K562 (cell line): ENCODE measurements around the gene KDM2B. TPM values are rescaled to one million over a fixed set of nuclear protein-coding genes. Genes with fewer than 3 reads are reported as not detected.

Experiments used
- ATAC-seq: fragments of 200-7000 bp; cut with Tn5 transposase; 3 replicates; pipeline ENCODE4 v1.9.1; 2020; ENCODE audit warnings: moderate library complexity
- BruUV-seq: library from RNA; stranded (reverse); fragments of 400-500 nt; replicated peaks from 2 replicates; lab custom pipeline; 2021; lab: Mats Ljungman, UMichigan
- CTCF ChIA-PET: fragments of 300-600 bp; formaldehyde crosslinking; extraction: SDS; loops from one replicate; lab custom pipeline; 2021; ENCODE audit warnings: low intra/inter-chr PET ratio; lab: Yijun Ruan, JAX
- POLR2A ChIA-PET: fragments of 300-600, 350-650 bp; sonication (Branson Sonifier 250); formaldehyde crosslinking; extraction: SDS; loops from one replicate; lab custom pipeline; 2021; ENCODE audit warnings: antibody characterized with exemption, inconsistent platforms; lab: Yijun Ruan, JAX
- DNase-seq, 4 experiments: peaks; one replicate each; pipeline versions ENCODE4 v3.0.0 to v3.0.0-alpha.2; 2011 to 2018; ENCODE audit warnings: low spot score in 3 of 4, mixed read lengths in 3 of 4; ENCODE audit errors: extremely low read depth in 1 of 4
- FAIRE-seq: peaks from 2 replicates; lab custom pipeline; 2011; peaks lifted over from hg19 to GRCh38; lab: Jason Lieb, UNC
- H2AFZ ChIP-seq: 2 replicates; pipeline ENCODE4 v1.6.0; 2011; ENCODE audit warnings: low read depth, low read length, control low read depth, inconsistent platforms
- H3K27ac ChIP-seq: fragments of 200-600 bp; 3 replicates; pipeline ENCODE4 v1.8.0; 2011; ENCODE audit warnings: low read depth, mild to moderate bottlenecking, control low read depth, inconsistent platforms, low read length, moderate library complexity, mixed read lengths; ENCODE audit errors: extremely low read depth
- H3K27me3 ChIP-seq, 2 experiments: fragments of 300-600 bp in 1 of 2; 2 replicates in 1 of 2; 3 replicates in 1 of 2; pipeline versions ENCODE4 v1.6.0 to v1.8.0; 2011; ENCODE audit warnings: inconsistent platforms in 2 of 2, low read length in 2 of 2, mild to moderate bottlenecking in 1 of 2, mixed read lengths in 1 of 2, moderate library complexity in 1 of 2; ENCODE audit not compliant: control insufficient read depth in 2 of 2, insufficient read depth in 2 of 2
- H3K36me3 ChIP-seq: fragments of 300-600 bp; 3 replicates; pipeline ENCODE4 v1.8.0; 2011; ENCODE audit warnings: mild to moderate bottlenecking, low read length, inconsistent platforms; ENCODE audit not compliant: control insufficient read depth, insufficient read depth
- H3K4me1 ChIP-seq, 2 experiments: fragments of 200-600 bp in 1 of 2; replicated peaks in 1 of 2; 2 replicates in 1 of 2; 3 replicates in 1 of 2; pipeline versions ENCODE4 v1.5.1 to v1.8.0; 2011; ENCODE audit warnings: inconsistent platforms in 2 of 2, low read length in 2 of 2, mild to moderate bottlenecking in 1 of 2, mixed read lengths in 1 of 2, moderate library complexity in 1 of 2; ENCODE audit not compliant: control insufficient read depth in 2 of 2, insufficient read depth in 2 of 2
- H3K4me2 ChIP-seq: 2 replicates; pipeline ENCODE4 v1.6.1; 2011; ENCODE audit warnings: low read length, control low read depth, inconsistent platforms, mixed read lengths; ENCODE audit not compliant: insufficient read depth
- H3K4me3 ChIP-seq: fragments of 200-600 bp; sonication (generic), shearing (Covaris generic); 2 replicates; pipeline ENCODE4 v1.5.1; 2016; ENCODE audit warnings: control low read depth, inconsistent platforms
- H3K79me2 ChIP-seq: fragments of 200-600 bp; 3 replicates; pipeline ENCODE4 v1.8.0; 2011; ENCODE audit warnings: low read length, inconsistent platforms; ENCODE audit not compliant: control insufficient read depth, insufficient read depth
- H3K9ac ChIP-seq, 2 experiments: 2 replicates each; pipeline versions ENCODE4 v1.6.0 to v1.6.1; 2011; ENCODE audit warnings: low read depth in 2 of 2, low read length in 2 of 2, control low read depth in 1 of 2, inconsistent platforms in 1 of 2, mild to moderate bottlenecking in 1 of 2, mixed read lengths in 1 of 2; ENCODE audit not compliant: insufficient read depth in 1 of 2
- H3K9me1 ChIP-seq: one replicate; pipeline ENCODE4 v1.6.0; 2011; ENCODE audit warnings: inconsistent platforms, mild to moderate bottlenecking, low read length, moderate library complexity; ENCODE audit not compliant: control insufficient read depth, insufficient read depth
- H3K9me3 ChIP-seq: replicated peaks from 2 replicates; pipeline ENCODE4 v1.5.1; 2011; ENCODE audit warnings: low read depth, low read length, inconsistent platforms; ENCODE audit not compliant: control insufficient read depth, insufficient read depth
- H4K20me1 ChIP-seq: replicated peaks from 2 replicates; pipeline ENCODE4 v1.6.1; 2011; ENCODE audit warnings: low read length, inconsistent platforms, mixed read lengths; ENCODE audit not compliant: control insufficient read depth, insufficient read depth
- CTCF ChIP-seq, 3 experiments: IDR thresholded peaks in 2 of 3; conservative IDR thresholded peaks in 1 of 3; 2 replicates each; pipeline ENCODE4 v1.5.1; 2011 to 2012; ENCODE audit warnings: low read length in 3 of 3, mild to moderate bottlenecking in 3 of 3, control low read depth in 2 of 3, improper control_type of control experiment in 1 of 3, inconsistent platforms in 1 of 3, low read depth in 1 of 3, mixed read lengths in 1 of 3, moderate library complexity in 1 of 3; ENCODE audit not compliant: insufficient read depth in 2 of 3
- DIDO1 ChIP-seq: fragments of 450-650 bp; IDR thresholded peaks from 2 replicates; pipeline ENCODE4 v1.6.1; 2016; ENCODE audit warnings: low read depth, missing biosample characterization, missing genetic modification characterization
- ELF4 ChIP-seq: fragments of 450-650 bp; formaldehyde crosslinking; IDR thresholded peaks from 2 replicates; pipeline ENCODE4 v1.4.0; 2022; ENCODE audit warnings: missing genetic modification characterization
- ETV5 ChIP-seq: sonication (generic); formaldehyde crosslinking; IDR thresholded peaks from 2 replicates; pipeline ENCODE4 v1.4.0; 2020; ENCODE audit warnings: low read depth, mild to moderate bottlenecking, missing genetic modification reagents
- FOS ChIP-seq: IDR thresholded peaks from 3 replicates; pipeline ENCODE4 v1.6.1; 2011; ENCODE audit not compliant: insufficient read length; ENCODE audit errors: extremely low read depth
- HNRNPK ChIP-seq: fragments of 200-400 bp; formaldehyde crosslinking; IDR thresholded peaks from one replicate; pipeline ENCODE4 v1.6.1; 2018; ENCODE audit warnings: mild to moderate bottlenecking, low read depth, low read length; ENCODE audit not compliant: poor library complexity, severe bottlenecking
- L3MBTL2 ChIP-seq: fragments of 450-650 bp; IDR thresholded peaks from 2 replicates; pipeline ENCODE4 v1.6.1; 2016; ENCODE audit warnings: mild to moderate bottlenecking, moderate library complexity
- LARP7 ChIP-seq: fragments of 450-650 bp; IDR thresholded peaks from 2 replicates; pipeline ENCODE4 v1.6.1; 2016
- MAFG ChIP-seq: fragments of 450-650 bp; conservative IDR thresholded peaks from 2 replicates; pipeline ENCODE4 v1.6.1; 2016; ENCODE audit warnings: missing genetic modification characterization, missing compliant biosample characterization
- MTA1 ChIP-seq: fragments of 450-650 bp; IDR thresholded peaks from 2 replicates; pipeline ENCODE4 v1.6.1; 2017; ENCODE audit warnings: borderline replicate concordance
- POLR2G ChIP-seq: fragments of 200-400 bp; formaldehyde crosslinking; IDR thresholded peaks from 2 replicates; pipeline ENCODE4 v1.6.1; 2017; ENCODE audit warnings: low read depth, mild to moderate bottlenecking, antibody characterized with exemption, low read length, moderate library complexity
- TFE3 ChIP-seq: fragments of 450-650 bp; formaldehyde crosslinking; IDR thresholded peaks from 2 replicates; pipeline ENCODE4 v1.4.0; 2020; ENCODE audit warnings: mild to moderate bottlenecking, mixed read lengths
- ZMIZ1 ChIP-seq, 2 experiments: fragments of 150-350 bp in 1 of 2; IDR thresholded peaks; 2 replicates each; pipeline ENCODE4 v1.6.1; 2012 to 2016; ENCODE audit warnings: low read depth in 2 of 2, low read length in 2 of 2, mild to moderate bottlenecking in 1 of 2, moderate library complexity in 1 of 2
- ZNF717 ChIP-seq: fragments of 250-450 bp; sonication (Bioruptor Pico); IDR thresholded peaks from 2 replicates; pipeline ENCODE4 v1.5.0; 2021
- WGBS: fragments of 100-300 bp; shearing (Covaris generic); methylation state at CpG from one replicate; pipeline ENCODE4 v1.1.6; 2016; ENCODE audit warnings: low coverage, mixed read lengths; ENCODE audit not compliant: insufficient coverage; ENCODE audit errors: missing lambda C conversion rate; 5-methylcytosine and 5-hydroxymethylcytosine counted together
- in situ Hi-C: fragments of 300-500 bp; cut with MboI; formaldehyde crosslinking; loops from 4 replicates; pipeline ENCODE4 v1.15.0; 2018; ENCODE audit warnings: inconsistent platforms, mixed read lengths
- intact Hi-C: fragments of 100-400 bp; cut with micrococcal nuclease; formaldehyde crosslinking; loops from 2 replicates; pipeline ENCODE4 v1.14.2; 2022
- polyA plus RNA-seq, 8 experiments: library from polyadenylated mRNA; depleted of rRNA in 4 of 8; stranded (reverse) in 5 of 8; unstranded in 3 of 8; fragments of >200 nt; fragmentation: Nextera tagmentation in 2 of 8; fragmentation: Illumina TruSeq in 1 of 8; extraction: Ambion mirVana in 2 of 8; extraction: Trizol in 1 of 8; gene quantifications; 2 replicates each; pipeline versions ENCODE4 v1.2.1 to v1.2.3, GENCODE V29; 2011 to 2014; ENCODE audit warnings: inconsistent platforms in 1 of 8, missing spikeins in 1 of 8
- total RNA-seq, 7 experiments: library from RNA; depleted of rRNA in 6 of 7; stranded (reverse); fragments of >200 nt in 6 of 7; fragmentation: Illumina TruSeq in 2 of 7; extraction: Trizol in 2 of 7; gene quantifications; 2 replicates each; pipeline versions ENCODE4 v1.2.1 to v1.2.3, GENCODE V29; 2011 to 2021; ENCODE audit warnings: low replicate concordance in 1 of 7

Gene KDM2B
- total and polyA plus RNA-seq, 9 of the 15 experiments (the other 6 are each of a cell fraction or from before 2014, with no cell fraction given), result 7.4 to 50.5 (median 22.5) TPM

GRCh38 chr12:121423253-121423652 lies 157.6 kb downstream of the KDM2B start (continued):
- TF ChIP-seq ETV5 (no peak), LARP7 (no peak), DIDO1 (tag) (no peak)
- TF ChIP-seq, all 486 proteins: peak for 2

- no peak overlapping the region for H3K27ac ChIP-seq
- no peak for TF ChIP-seq DIDO1 (tag)
- TF ChIP-seq MTA1, result no peak
- TF ChIP-seq POLR2G, result no peak
- no peak for TF ChIP-seq MAFG
- TF ChIP-seq ZMIZ1 (IDR thresholded peaks at IDR 0.05; ENCODE audit: low read depth in 2 of 2, low read length in 2 of 2), result no peak
- no peak for TF ChIP-seq CTCF (IDR thresholded peaks at IDR 0.05 in 2 of 3, conservative IDR thresholded peaks at IDR 0.05 in 1 of 3; ENCODE audit: insufficient read depth in 2 of 3, low read depth in 1 of 3, low read length in 3 of 3)
- TF ChIP-seq HNRNPK, result no peak
- no peak for TF ChIP-seq L3MBTL2
- no peak for TF ChIP-seq FOS
- TF ChIP-seq ELF4 (CRISPR knock-in tag), result no peak
- no peak for TF ChIP-seq ZNF717
- no peak for TF ChIP-seq TFE3
- no peak overlapping the region for H3K9ac ChIP-seq
- CTCF ChIA-PET, result no interaction called here
- H3K79me2 ChIP-seq, result no peaks in the 10 kb centered on the region
- intact Hi-C loops (no loop called here), in situ Hi-C loops (no loop called here)
- H3K9me1 ChIP-seq, result no peaks in the 10 kb centered on the region
- BruUV-seq, result no TSS peak
- peak; percentile 29 for FAIRE-seq
- POLR2A ChIA-PET, result interaction anchor here (1.2 kb wide), 1 partner anchor 20 kb away, joined by 3 read pairs; the partner anchor contains the start of gene RNF34
- DNase-seq, result no peak
- H3K27me3 ChIP-seq, result no peaks in the 10 kb centered on the region
- no peak overlapping the region for H3K4me3 ChIP-seq
- H3K36me3 ChIP-seq, result peaks cover 93% of the 10 kb centered on the region
- no peaks in the 10 kb centered on the region for H4K20me1 ChIP-seq
- H2AFZ ChIP-seq, result no peak overlapping the region
- 89% methylated on average over 6 of the region's 6 CpGs for WGBS
- no peak for ATAC-seq
- no peak overlapping the region for H3K4me2 ChIP-seq
- peaks cover 5 to 7% of the 10 kb centered on the region in 2 experiments; a peak in 4 of 5 replicates for H3K4me1 ChIP-seq
- H3K9me3 ChIP-seq, result no peaks in the 10 kb centered on the region
Observed at GRCh38 chr12:121420109-121420508, 160.7 kb downstream of the KDM2B start.
